GM19467 (cell line): Measurements from ENCODE around the gene PXDC1.
"Not testable (repeated sequence)": the region's sequence is repeated elsewhere in the genome, so short reads cannot be mapped to it uniquely, and the experiment has no call there.

Experiments used
- ATAC-seq: cut with Tn5 transposase; IDR thresholded peaks from one replicate; pipeline ENCODE4 v1.9.1; 2021; ENCODE audit warnings: mild to moderate bottlenecking, moderate library complexity; ENCODE audit not compliant: unreplicated experiment

PXDC1 gene

DNA sequence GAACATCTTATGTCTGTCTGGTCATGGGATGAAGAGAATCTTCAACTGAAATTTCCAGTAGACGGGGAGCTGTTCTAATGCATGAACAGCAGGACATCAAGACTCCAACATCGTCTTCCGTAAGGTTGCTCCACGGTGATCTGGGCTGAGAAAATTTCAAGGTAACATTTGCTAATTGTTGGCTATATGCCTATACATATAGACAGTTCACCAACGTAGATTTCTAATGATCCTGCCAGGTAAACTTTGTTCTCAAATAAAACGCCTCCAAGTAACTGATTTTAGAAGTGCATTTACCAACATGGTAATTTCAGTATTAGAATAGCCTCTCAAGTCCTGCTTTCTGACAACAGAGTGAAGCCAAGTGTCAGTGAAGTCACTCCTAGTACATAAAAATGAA lies 11.3 kb upstream of the PXDC1 start:
- no peak for ATAC-seq

DNA sequence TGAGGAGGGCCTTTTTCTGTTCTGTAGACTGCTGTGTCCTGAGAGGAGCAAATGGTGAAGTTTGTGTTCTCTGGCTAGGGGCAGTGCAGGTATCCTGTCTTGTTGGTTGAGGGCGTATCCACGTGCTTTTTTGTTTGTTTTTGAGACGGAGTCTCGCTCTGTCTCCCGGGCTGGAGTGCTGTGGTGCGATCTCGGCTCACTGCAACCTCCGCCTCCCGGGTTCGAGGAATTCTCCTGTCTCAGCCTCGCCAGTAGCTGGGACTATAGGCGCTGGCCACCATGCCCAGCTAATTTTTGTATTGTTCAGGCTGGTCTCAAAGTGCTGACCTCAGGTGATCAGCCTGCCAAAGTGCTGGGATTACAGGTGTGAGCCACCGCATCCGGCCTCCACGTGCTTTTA lies 10.8 kb upstream of the PXDC1 start:
- no peak for ATAC-seq

- ATAC-seq, result no peak
Observed at GRCh38 chr6:3761989-3762270, 10.4 kb upstream of the PXDC1 start.

GRCh38 chr6:3759646-3760232 lies 8.2 kb upstream of the PXDC1 start:
- no peak for ATAC-seq

DNA sequence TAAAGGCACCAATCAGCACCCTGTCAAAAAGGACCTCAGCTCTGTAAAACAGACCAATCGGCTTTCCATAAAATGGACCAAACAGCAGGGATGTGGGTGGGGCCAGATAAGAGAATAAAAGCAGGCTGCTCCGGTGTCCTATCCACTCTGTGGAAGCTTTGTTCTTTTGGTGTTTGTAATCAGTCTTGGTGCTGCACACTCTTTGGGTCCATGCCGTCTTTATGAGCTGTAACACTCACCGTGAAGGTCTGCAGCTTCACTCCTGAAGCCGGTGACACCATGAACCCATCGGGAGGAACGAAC lies 7.3 kb upstream of the PXDC1 start:
- ATAC-seq, result no peak

- ATAC-seq, result not testable (repeated sequence)
Observed at GRCh38 chr6:3757998-3758841, 6.7 kb upstream of the PXDC1 start.

DNA sequence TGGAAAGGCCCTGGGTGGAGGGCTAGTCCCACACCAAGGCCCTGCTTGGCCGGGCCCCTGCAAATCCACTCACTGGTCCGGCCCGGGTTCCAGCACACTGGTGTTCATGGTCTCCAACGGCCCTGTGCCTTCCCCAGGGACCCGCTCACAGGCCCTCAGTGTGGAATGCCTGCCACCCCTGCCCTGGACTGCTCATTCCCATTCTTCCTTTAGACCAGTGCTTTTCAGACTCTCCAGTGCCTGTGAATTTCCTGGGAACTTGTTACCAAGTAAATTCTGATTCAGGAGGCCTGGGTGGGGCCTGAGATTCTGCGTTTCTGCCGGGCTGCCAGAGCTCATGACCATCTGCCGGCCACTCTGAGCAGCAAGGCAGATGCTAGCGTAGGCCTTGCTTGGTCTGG lies 5.7 kb upstream of the PXDC1 start:
- no peak for ATAC-seq

DNA sequence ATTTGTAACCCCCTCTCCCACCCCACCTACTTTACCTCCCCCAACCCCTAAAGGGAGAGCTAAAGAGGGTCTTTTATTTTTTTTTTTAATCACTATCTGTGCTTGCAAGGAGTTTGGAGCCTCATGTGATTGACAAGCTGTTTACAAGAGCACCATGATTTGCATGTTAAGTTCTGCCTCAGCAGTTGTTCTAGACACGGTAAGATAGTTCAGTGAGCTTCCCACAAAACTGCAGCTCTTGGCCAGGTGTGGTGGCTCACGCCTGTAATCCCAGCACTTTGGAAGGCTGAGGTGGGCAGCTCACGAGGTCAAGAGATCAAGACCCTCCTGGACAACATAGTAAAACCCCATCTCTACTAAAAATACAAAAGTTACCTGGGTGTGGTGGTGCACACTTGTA lies 5.0 kb upstream of the PXDC1 start:
- ATAC-seq, result no peak

DNA sequence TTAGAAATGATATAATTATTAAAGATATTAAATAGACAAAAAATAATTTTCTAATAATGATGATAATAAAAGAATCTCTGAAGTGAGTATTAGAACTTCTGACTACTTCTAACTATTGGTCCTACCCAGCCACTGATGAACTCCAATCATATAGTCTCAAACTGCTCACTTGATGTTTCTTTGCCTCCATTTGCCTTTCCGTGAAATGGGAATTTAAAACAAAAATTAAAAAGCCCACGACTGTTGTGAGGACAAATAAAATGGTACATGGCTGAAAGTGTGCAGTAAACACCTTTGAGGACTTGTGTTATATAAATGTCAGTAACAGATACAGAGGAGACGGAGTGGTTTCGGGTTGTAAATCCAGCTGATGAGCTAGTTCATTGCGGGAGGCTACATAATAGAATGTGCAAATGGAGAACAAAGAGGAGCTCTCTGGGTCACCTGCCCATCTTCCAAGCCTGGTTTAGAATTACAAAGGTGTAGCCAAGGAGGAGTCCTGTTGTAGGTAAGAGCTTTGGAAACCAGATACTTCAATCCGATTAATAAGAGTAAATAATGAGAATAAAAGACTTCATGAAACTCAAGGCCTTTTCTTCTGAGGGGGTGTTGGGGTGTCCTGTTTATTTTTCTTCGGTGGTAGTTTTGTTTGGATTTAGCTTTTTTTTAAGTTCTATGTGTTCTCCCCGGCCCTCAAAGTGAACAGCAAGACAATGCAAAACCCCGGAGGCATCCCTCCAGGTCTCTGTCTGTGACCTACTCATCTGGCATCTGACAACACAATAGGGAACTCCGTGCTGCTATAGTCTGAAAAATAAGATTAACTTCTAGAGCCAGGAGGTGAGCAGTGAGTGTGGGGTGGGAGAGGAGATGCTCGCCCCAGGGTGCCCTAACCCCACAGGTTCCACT lies 4.4 kb upstream of the PXDC1 start:
- ATAC-seq, result no peak

GRCh38 chr6:3754776-3755175 lies 3.3 kb upstream of the PXDC1 start:
- no peak for ATAC-seq

DNA sequence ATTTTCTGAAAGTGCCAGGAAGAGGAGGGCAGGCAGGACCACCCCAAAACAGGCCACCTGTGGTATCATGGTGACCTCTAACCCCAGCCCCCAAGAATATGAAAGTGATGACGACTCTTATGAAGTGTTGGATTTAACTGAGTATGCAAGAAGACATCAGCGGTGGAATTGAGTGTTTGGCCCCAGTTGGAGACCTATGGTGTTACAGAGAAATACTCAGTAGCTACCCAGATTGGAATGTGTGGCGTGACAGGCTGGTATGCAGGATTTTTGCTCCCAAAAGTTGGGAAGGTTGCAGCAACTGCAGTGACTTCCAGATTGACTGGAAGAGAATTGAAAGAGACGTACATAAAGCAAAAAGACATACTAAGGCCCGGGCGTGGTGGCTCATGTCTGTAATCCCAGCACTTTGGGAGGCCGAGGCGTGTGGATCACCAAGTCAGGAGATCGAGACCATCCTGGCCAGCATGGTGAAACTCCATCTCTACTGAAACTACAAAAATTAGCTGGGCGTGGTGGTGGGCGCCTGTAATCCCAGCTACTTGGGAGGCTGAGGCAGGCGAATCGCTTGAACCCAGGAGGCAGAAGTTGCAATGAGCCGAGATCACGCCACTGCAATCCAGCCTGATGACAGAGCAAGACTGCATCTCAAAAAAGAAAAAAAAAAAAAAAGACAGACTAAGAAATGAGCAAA lies 2.7 kb upstream of the PXDC1 start:
- ATAC-seq, result not testable (repeated sequence)

DNA sequence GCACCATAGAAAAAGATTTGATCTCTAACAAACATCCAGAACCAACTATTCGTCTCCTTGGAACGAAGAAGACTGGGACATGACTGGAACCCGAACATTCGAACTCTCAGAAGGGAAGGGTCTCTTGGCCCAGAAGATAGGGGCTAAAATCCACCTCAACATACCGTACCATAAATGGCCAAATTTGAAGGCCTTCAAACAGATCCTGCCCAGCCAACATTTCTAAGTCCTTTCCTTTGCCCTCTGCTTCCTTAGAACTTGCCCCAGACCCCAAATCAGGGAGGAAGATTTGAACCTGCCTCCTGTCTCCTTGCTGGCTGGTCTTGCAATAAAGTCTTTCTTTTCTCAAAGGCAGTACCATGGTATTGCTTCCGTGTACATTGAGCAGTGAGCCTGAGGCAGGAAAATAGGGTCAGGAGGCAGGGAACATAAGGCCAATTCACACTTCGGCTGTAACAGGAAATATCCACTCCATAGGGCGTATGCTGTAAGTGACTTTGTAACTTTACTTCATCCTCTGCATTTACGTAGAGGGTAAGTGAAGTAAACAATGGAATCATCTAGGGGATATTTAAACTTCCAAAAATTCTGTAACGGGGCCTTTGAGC lies 1.8 kb upstream of the PXDC1 start:
- no peak for ATAC-seq

- ATAC-seq, result no peak
Observed at GRCh38 chr6:3752531-3753227, 1.2 kb upstream of the PXDC1 start.

DNA sequence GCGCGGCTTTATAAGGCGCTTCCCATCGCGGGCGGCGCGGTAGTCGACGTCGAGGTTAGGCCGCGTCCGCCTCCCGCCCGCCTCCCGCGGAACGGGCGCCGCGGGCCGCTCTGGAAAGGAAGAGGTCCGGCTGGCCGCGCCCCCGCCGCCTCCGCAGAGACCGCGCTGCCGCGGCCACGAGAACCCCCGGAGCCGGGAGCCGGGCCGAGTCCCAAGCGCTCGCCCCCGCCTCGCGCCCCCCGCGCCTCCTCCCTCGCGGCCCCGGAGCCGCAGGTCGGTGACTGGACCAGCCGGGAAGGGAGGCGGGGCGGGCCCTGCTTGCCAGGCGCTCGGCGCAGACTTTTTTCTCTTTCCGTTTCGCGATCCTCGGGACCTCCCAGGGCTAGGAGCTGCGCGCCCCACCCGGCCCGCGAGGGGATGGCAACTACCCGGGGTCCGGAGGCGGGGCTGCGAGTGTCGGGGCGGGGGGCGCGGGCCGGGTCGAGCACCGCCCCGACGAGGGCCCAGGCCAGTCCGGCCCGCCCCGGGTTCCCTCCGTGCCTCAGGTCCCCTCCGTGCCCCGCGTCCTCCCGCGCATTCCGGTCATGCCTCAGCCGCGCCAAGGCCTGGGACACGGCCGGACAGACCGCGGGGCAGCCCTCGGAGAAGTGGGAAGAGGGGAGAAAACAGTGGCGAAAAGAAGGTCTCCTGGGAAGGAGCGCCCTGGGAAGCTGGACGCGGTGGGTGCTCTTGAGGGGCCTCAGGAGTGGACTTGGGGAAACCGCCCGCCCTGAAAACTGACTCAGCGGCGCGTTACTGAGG lies 417 bp upstream of the PXDC1 start:
- ATAC-seq, result peak; percentile 71

DNA sequence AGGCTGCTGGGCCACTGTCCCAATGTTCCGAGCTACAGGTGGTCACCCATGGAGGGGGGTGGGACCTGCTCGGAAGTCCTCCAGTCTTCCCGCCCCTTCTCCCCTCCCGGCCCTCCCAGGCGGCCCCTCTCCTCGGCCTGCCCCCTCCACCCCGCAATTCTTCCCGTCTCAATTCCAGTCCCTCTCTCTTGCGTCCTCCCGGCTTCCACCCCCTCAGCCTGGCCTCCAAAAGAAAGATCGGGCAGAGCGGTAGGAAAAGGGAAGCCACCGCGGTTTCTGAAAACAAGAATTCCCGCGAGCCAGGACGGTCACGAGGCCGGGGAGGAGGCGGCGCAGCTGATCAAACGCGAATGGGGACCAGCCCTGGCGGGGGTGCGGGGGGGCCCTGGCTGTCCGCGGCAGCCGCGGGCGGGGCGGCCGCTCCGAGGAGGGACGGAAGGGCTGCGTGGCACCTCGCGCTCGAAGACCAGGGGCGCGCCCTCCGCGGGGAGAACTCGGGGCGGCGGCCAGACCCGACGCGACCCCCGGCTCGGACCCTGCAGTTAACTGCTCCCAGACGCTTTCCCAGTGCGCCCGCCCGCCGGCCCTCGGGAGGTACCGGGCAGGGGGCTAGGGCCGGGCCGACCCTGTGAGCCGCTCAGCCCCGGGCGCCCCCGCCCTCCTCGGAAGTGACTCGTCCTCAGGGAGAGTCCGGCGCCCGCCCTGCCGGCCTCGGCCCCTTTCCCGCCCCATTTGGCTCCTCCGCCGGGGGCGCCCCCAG lies 1.0 kb downstream of the PXDC1 start:
- ATAC-seq, result no peak

GRCh38 chr6:3749977-3750316 lies 1.6 kb downstream of the PXDC1 start:
- ATAC-seq, result no peak

GRCh38 chr6:3749067-3749841 lies 2.3 kb downstream of the PXDC1 start:
- no peak for ATAC-seq
